HepG2 (cell line): ENCODE data around the gene ZNF500. TPM values are rescaled to one million over a fixed set of nuclear protein-coding genes. Genes with fewer than 3 reads are reported as not detected.

Experiments used
- ATAC-seq: fragments of 200-7000 bp; cut with Tn5 transposase; 3 replicates; pipeline ENCODE4 v1.9.1; 2020; ENCODE audit warnings: mild to moderate bottlenecking, moderate library complexity
- BruUV-seq: library from RNA; stranded (reverse); fragments of 400-500 nt; replicated peaks from 2 replicates; lab custom pipeline; 2021; lab: Mats Ljungman, UMichigan
- CTCF ChIA-PET: fragments of 300-600 bp; formaldehyde crosslinking; extraction: SDS; loops from one replicate; lab custom pipeline; 2021; ENCODE audit warnings: low total read pairs, inconsistent platforms, low intra/inter-chr PET ratio; lab: Yijun Ruan, JAX
- POLR2A ChIA-PET: fragments of 350-600 bp; sonication (Branson Sonifier 250); formaldehyde crosslinking; loops from one replicate; lab custom pipeline; 2020; ENCODE audit warnings: antibody characterized with exemption, inconsistent platforms; lab: Yijun Ruan, JAX
- DNase-seq: peaks from one replicate; pipeline ENCODE4 v3.0.0-alpha.2; 2015; ENCODE audit warnings: low spot score
- FAIRE-seq: peaks from 3 replicates; lab custom pipeline; 2011; peaks lifted over from hg19 to GRCh38; lab: Jason Lieb, UNC
- H2AFZ ChIP-seq: one replicate; pipeline ENCODE4 v1.6.1; 2011; ENCODE audit warnings: low read length, inconsistent platforms
- H3K27ac ChIP-seq: fragments of 300-600 bp; 3 replicates; pipeline ENCODE4 v1.8.0; 2011; ENCODE audit warnings: mixed run types, mild to moderate bottlenecking, mixed read lengths, low read length, inconsistent platforms; ENCODE audit not compliant: insufficient read depth; ENCODE audit errors: extremely low read length
- H3K27me3 ChIP-seq, 2 experiments: fragments of 200-600 bp in 1 of 2; 2 replicates in 1 of 2; 3 replicates in 1 of 2; pipeline versions ENCODE4 v1.6.0 to v1.8.0; 2011; ENCODE audit warnings: low read length in 2 of 2, mild to moderate bottlenecking in 2 of 2, moderate library complexity in 2 of 2, inconsistent platforms in 1 of 2; ENCODE audit not compliant: insufficient read depth in 2 of 2, control insufficient read depth in 1 of 2
- H3K36me3 ChIP-seq, 2 experiments: fragments of 200-600 bp in 1 of 2; replicated peaks in 1 of 2; 2 replicates in 1 of 2; 3 replicates in 1 of 2; pipeline versions ENCODE4 v1.5.1 to v1.8.0; 2011; ENCODE audit warnings: low read length in 2 of 2, inconsistent platforms in 1 of 2; ENCODE audit not compliant: insufficient read depth in 2 of 2, control insufficient read depth in 1 of 2
- H3K4me1 ChIP-seq: 2 replicates; pipeline ENCODE4 v1.5.1; 2012; ENCODE audit warnings: low read length, inconsistent platforms; ENCODE audit not compliant: insufficient read depth
- H3K4me2 ChIP-seq: 2 replicates; pipeline ENCODE4 v1.6.0; 2011; ENCODE audit warnings: low read depth, low read length, inconsistent platforms
- H3K4me3 ChIP-seq, 3 experiments: fragments of 200-600 bp in 1 of 3; sonication (generic), shearing (Covaris generic) in 1 of 3; replicated peaks in 1 of 3; 2 replicates each; pipeline ENCODE4 v1.5.1; 2011 to 2016; ENCODE audit warnings: low read length in 3 of 3, inconsistent platforms in 2 of 3, low read depth in 2 of 3, mild to moderate bottlenecking in 2 of 3, control low read depth in 1 of 3, mixed read lengths in 1 of 3; ENCODE audit not compliant: insufficient read depth in 1 of 3
- H3K79me2 ChIP-seq: one replicate; pipeline ENCODE4 v1.6.1; 2011; ENCODE audit warnings: low read length, inconsistent platforms; ENCODE audit not compliant: insufficient read depth
- H3K9ac ChIP-seq: 2 replicates; pipeline ENCODE4 v1.6.0; 2011; ENCODE audit warnings: mild to moderate bottlenecking, low read depth, low read length, inconsistent platforms; ENCODE audit not compliant: insufficient read depth
- H3K9me3 ChIP-seq: 2 replicates; pipeline ENCODE4 v1.5.1; 2012; ENCODE audit warnings: mild to moderate bottlenecking, low read length
- H4K20me1 ChIP-seq: 2 replicates; pipeline ENCODE4 v1.6.0; 2011; ENCODE audit warnings: inconsistent platforms, mild to moderate bottlenecking, low read length, moderate library complexity; ENCODE audit not compliant: insufficient read depth
- AGO1 ChIP-seq: fragments of 200-400 bp; formaldehyde crosslinking; IDR thresholded peaks from 2 replicates; pipeline ENCODE4 v1.6.1; 2017; ENCODE audit warnings: mild to moderate bottlenecking, low read depth, low read length, moderate library complexity; ENCODE audit not compliant: poor library complexity, severe bottlenecking
- CTCF ChIP-seq: sonication (generic); formaldehyde crosslinking; IDR thresholded peaks from 2 replicates; pipeline ENCODE4 v1.5.0; 2020; ENCODE audit warnings: mild to moderate bottlenecking, missing genetic modification reagents, moderate library complexity
- DR1 ChIP-seq: sonication (generic); formaldehyde crosslinking; IDR thresholded peaks from 2 replicates; pipeline ENCODE4 v1.8.0; 2021; ENCODE audit warnings: mild to moderate bottlenecking, missing genetic modification reagents, inconsistent platforms
- KDM5A ChIP-seq: fragments of 200-600 bp; sonication (generic); IDR thresholded peaks from 2 replicates; pipeline ENCODE4 v1.7.0; 2018; ENCODE audit warnings: antibody characterized with exemption, mild to moderate bottlenecking, low read length, borderline replicate concordance
- MAZ ChIP-seq, 2 experiments: sonication (generic) in 1 of 2; formaldehyde crosslinking in 1 of 2; IDR thresholded peaks; 2 replicates each; pipeline versions ENCODE4 v1.5.0 to v1.6.1; 2012 to 2020; ENCODE audit warnings: low read depth in 2 of 2, mild to moderate bottlenecking in 2 of 2, borderline replicate concordance in 1 of 2, improper control_type of control experiment in 1 of 2, low read length in 1 of 2, missing genetic modification reagents in 1 of 2, moderate library complexity in 1 of 2
- POLR2G ChIP-seq: fragments of 200-400 bp; formaldehyde crosslinking; IDR thresholded peaks from 2 replicates; pipeline ENCODE4 v1.6.1; 2018; ENCODE audit warnings: mild to moderate bottlenecking, low read depth, low read length, moderate library complexity
- SUZ12 ChIP-seq: fragments of 150-350 bp; IDR thresholded peaks from 2 replicates; pipeline ENCODE4 v1.6.1; 2014; ENCODE audit warnings: low read depth, low read length
- ZNF44 ChIP-seq: sonication (generic); formaldehyde crosslinking; IDR thresholded peaks from 2 replicates; pipeline ENCODE4 v1.5.1; 2020; ENCODE audit warnings: mild to moderate bottlenecking, missing genetic modification reagents
- ZNF749 ChIP-seq: sonication (generic); formaldehyde crosslinking; IDR thresholded peaks from 2 replicates; pipeline ENCODE4 v1.8.0; 2022; ENCODE audit warnings: mild to moderate bottlenecking, missing genetic modification reagents, moderate library complexity, borderline replicate concordance
- ZSCAN21 ChIP-seq: sonication (generic); formaldehyde crosslinking; IDR thresholded peaks from 2 replicates; pipeline ENCODE4 v1.8.0; 2022; ENCODE audit warnings: mild to moderate bottlenecking, missing genetic modification reagents, moderate library complexity, borderline replicate concordance
- WGBS: methylation state at CpG from one replicate; pipeline ENCODE4 v1.1.6; 2017; ENCODE audit warnings: low lambda C conversion rate; 5-methylcytosine and 5-hydroxymethylcytosine counted together
- in situ Hi-C: cut with HindIII; loops from 2 replicates; pipeline ENCODE4 v1.10.0; 2017; ENCODE audit warnings: low pct_unique_long_range_greater_than_20kb; ENCODE audit not compliant: extremely low pct_ligation_motif_present
- intact Hi-C: fragments of 100-400 bp; cut with micrococcal nuclease; formaldehyde crosslinking; loops from one replicate; pipeline ENCODE4 v1.10.0; 2022; ENCODE audit not compliant: unreplicated experiment
- polyA plus RNA-seq, 8 experiments: library from polyadenylated mRNA; depleted of rRNA in 3 of 8; stranded (reverse) in 7 of 8; unstranded in 1 of 8; fragments of >200 nt; fragmentation: Illumina TruSeq in 4 of 8; extraction: Trizol in 4 of 8; gene quantifications; 2 replicates each; pipeline versions ENCODE4 v1.2.1 to v1.2.3, GENCODE V29; 2011 to 2016; ENCODE audit warnings: low read depth in 4 of 8, missing spikeins in 1 of 8, mixed read lengths in 1 of 8; ENCODE audit not compliant: insufficient read depth in 1 of 8
- total RNA-seq, 5 experiments: library from RNA; depleted of rRNA; stranded (reverse); fragments of >200 nt; fragmentation: Illumina TruSeq; extraction: Trizol; gene quantifications; 2 replicates each; pipeline ENCODE4 v1.2.3, GENCODE V29; 2016; ENCODE audit warnings: low read depth in 1 of 5

The ZNF500 gene
- total and polyA plus RNA-seq, 2 of the 13 experiments (the other 11 are each of a cell fraction or from before 2014, with no cell fraction given), result 6.1 to 12.2 TPM

- no peak for FAIRE-seq
- Histone ChIP-seq H3K4me1 (no peaks in the 10 kb centered on the region), H3K4me3 (no peak overlapping the region), H3K27me3 (no peaks in the 10 kb centered on the region; a peak in 1 of 5 replicates)
- no peak for TF ChIP-seq SUZ12
- no peak for TF ChIP-seq CTCF (CRISPR knock-in tag)
- TF ChIP-seq, all 625 proteins: peak for 0
- ChIA-PET POLR2A (no interaction called here), CTCF (no interaction called here)
- peaks cover 10 to 43% of the 10 kb centered on the region in 2 experiments for H3K36me3 ChIP-seq
- in situ Hi-C loops, result no loop called here
- 90% methylated on average over 3 of the region's 18 CpGs for WGBS
- intact Hi-C loops, result no loop called here
- no peak overlapping the region for H3K27ac ChIP-seq
- H4K20me1 ChIP-seq, result no peaks in the 10 kb centered on the region
- no peak for DNase-seq
- H3K4me2 ChIP-seq, result no peak overlapping the region
- H3K9ac ChIP-seq, result no peak overlapping the region
- BruUV-seq, result no TSS peak
- no peak for ATAC-seq
- H3K79me2 ChIP-seq, result peaks cover 1% of the 10 kb centered on the region
- no peak overlapping the region for H2AFZ ChIP-seq
- H3K9me3 ChIP-seq, result no peaks in the 10 kb centered on the region
Observed at GRCh38 chr16:4726616-4727015, 40.3 kb downstream of the ZNF500 start.

GRCh38 chr16:4724661-4725270 is 42.2 kb downstream of the ZNF500 start:
- Histone ChIP-seq H3K36me3 (peaks cover 10 to 36% of the 10 kb centered on the region in 2 experiments), H3K79me2 (no peaks in the 10 kb centered on the region), H2AFZ (no peak overlapping the region), H3K9ac (no peak overlapping the region), H3K4me3 (no peak overlapping the region), H3K4me2 (no peak overlapping the region), H3K4me1 (no peaks in the 10 kb centered on the region), H4K20me1 (no peaks in the 10 kb centered on the region), H3K9me3 (no peaks in the 10 kb centered on the region), H3K27me3 (no peaks in the 10 kb centered on the region; a peak in 1 of 5 replicates), H3K27ac (no peak overlapping the region)
- no peak for FAIRE-seq
- in situ Hi-C loops, result no loop called here
- 97% methylated on average over 9 of the region's 11 CpGs for WGBS
- ChIA-PET CTCF (no interaction called here), POLR2A (no interaction called here)
- no peak for DNase-seq
- intact Hi-C loops, result no loop called here
- ATAC-seq, result no peak
- BruUV-seq, result no TSS peak
- TF ChIP-seq MAZ (IDR thresholded peaks at IDR 0.05; ENCODE audit: borderline replicate concordance, low read depth, low read length) (no peak), MAZ (CRISPR knock-in tag; IDR thresholded peaks at IDR 0.05; ENCODE audit: low read depth) (no peak), AGO1 (no peak), ZNF44 (no peak), ZSCAN21 (CRISPR knock-in tag) (no peak), POLR2G (no peak), DR1 (CRISPR knock-in tag) (no peak), KDM5A (no peak), ZNF749 (CRISPR knock-in tag) (no peak)
